HL-60 (cell line): ENCODE data around the gene NUDT8.

ENCODE experiments used
- CTCF ChIP-seq: IDR thresholded peaks from one replicate; pipeline ENCODE4 v1.5.1; 2011; ENCODE audit warnings: low read length, control low read depth, inconsistent platforms; ENCODE audit not compliant: insufficient read depth
- POLR2AphosphoS5 ChIP-seq: IDR thresholded peaks from 2 replicates; pipeline ENCODE4 v1.6.1; 2012; ENCODE audit warnings: low read depth
- REST ChIP-seq: IDR thresholded peaks from 2 replicates; pipeline ENCODE4 v1.6.1; 2012; ENCODE audit warnings: low read depth; ENCODE audit not compliant: insufficient replicate concordance
- SPI1 ChIP-seq: IDR thresholded peaks from 2 replicates; pipeline ENCODE4 v1.6.1; 2012; ENCODE audit warnings: low read depth, mild to moderate bottlenecking, borderline replicate concordance

- no peak for TF ChIP-seq CTCF
- TF ChIP-seq SPI1, result no peak
- TF ChIP-seq POLR2AphosphoS5, result no peak
- TF ChIP-seq REST, result no peak
Observed at GRCh38 chr11:67611165-67611564, 18.6 kb downstream of the NUDT8 start.
